GM18502 (cell line): ENCODE results near the gene CFAP100.

Experiments
- ATAC-seq: cut with Tn5 transposase; IDR thresholded peaks from one replicate; pipeline ENCODE4 v1.9.1; 2021; ENCODE audit warnings: mild to moderate bottlenecking; ENCODE audit not compliant: unreplicated experiment, poor library complexity

Gene CFAP100

GRCh38 chr3:126419886-126420786, 25.4 kb downstream of the CFAP100 start:
- no peak for ATAC-seq

DNA sequence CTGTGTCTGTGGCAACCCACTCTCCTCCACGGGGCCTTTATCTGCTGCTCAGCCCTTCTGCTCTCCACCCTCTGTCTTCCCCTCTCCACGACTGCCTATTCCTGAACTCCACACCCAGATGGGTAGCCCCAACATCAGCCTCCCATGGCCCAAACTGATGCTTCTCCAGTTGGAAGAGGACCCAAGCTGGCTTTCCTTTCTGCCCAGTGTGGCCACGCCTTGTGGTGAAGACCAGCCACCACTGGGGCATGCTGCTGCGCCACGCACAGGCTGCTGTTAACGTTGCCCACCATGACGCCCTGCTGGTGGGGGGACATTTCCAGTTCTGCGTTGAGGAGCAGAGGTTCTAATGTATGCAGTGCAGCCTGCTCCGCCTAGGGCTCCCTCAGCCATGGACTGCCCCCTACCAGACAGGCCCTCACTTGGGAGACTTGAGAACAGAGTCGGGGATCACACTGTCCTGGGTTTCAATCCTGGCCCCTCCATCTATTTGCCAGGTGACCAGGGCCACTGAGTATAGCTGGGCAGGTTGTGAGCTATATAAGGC, 26.9 kb downstream of the CFAP100 start:
- no peak for ATAC-seq

DNA sequence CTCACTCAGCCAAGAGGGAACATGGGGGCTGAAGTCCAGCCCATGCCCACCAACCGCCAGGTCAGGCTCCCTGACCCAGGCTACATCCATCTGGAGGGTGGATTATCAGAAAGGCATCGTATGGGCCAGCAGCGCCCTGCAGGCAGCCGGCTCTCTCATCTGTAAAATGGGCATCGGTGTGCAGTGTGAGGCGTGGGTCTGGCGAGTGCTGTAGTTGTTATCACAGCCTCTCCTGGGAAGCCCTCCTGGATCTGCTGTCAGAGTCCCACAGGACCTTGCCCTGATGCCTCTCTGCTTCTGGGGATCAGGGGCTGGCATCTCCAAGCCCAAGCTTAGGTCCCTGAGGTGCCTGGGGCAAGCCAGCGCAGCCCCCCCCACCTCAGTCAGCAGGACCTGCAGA, 27.4 kb downstream of the CFAP100 start:
- no peak for ATAC-seq

DNA sequence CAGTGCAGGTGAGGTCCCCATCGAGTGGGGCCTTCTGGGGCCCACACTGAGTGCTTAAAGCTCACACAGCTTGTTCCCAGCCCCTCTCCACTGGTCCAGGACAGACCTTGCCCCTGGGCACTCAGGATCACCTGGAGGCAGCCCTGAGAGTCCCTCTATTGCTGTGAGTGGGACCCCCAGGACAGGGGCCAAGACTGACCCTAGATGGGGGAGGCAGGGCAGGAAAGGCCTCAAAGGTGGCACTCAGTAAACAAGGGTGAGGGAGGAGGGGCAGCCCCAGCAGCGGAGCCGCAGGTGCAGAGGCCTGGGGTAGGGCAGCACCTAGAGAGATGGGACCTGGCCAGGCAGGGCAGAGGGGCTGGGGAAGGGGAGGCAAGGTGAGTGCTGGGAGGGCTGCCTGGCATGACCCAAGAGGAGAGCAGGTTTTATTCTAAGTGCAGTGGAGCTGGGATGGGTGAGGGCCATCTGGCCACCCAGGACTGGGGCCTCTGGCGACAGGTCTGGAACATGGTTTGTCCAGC, 27.9 kb downstream of the CFAP100 start:
- ATAC-seq, result no peak

GRCh38 chr3:126423191-126424038, 28.7 kb downstream of the CFAP100 start:
- no peak for ATAC-seq

DNA sequence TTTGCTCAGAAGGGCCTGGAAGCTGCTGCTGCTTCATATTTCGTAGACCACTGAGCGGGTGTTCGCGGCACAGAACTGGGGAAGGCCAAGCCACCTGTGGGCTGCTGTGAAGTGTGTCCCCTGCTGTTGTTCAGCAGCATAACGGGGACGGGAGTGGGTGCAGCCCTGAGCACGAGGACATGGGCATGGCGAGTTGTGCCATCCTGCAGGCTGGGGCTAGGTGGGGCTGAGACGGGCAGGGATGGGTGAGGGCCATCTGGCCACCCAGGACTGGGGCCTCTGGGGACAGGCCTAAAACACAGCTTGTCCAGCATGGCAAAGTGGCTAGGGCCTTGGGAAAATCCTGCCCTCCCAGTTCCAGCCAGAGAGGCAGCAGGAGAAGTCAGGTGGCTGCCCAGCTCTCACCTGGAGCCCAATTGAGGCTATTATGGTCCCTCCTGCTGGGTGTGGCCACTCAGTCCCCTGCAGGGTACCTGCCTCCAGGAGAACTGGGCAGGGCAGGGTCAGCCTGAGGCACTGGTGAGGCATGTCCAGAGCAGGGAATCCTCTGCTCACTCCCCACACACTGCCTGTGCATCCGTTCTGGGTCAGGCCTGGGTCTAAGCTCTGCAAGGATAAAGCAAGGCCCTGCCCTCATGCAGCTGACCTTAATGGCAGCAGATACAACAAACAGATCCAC, 29.5 kb downstream of the CFAP100 start:
- ATAC-seq, result no peak

DNA sequence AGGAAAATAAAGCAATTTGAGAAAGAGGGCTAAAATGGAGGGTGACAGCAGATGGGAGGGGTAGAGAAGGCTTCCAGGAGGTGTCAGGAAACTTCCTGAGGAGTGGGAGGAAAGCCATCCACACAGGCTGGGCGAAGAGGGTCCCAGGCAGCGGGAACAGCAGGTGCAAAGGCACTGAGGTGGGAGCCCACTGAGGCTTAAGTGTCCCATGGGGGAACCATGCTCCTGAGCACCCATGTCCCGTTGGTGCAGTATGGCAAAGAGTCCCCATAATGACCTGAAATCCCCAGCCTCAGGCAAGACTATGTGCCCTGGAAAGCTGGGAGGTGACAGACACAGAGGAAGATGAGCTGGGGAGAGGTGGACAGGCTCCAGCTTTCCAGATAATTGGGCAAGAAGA, 30.0 kb downstream of the CFAP100 start:
- no peak for ATAC-seq

DNA sequence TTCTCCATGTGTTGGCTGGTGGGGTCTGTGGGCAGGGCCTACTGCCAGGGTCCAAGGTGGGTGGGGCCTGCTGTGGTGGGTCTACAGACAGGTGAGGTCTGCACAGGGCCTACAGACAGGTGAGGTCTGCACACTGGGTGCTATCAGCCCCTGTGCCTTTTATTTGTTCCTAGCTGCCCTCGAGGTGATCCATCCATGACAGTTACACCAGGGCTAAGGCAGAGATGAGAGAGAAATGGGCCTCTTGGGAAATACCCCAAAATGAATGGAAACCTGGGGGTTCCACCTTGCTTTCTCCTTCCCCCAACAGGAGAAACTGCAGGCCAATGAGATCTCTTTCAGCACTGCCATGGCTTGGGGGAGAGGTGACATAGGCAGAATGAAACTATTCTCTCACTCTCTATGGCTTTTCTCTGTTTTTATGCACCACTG, 36.4 kb downstream of the CFAP100 start:
- peak; percentile 71 for ATAC-seq

DNA sequence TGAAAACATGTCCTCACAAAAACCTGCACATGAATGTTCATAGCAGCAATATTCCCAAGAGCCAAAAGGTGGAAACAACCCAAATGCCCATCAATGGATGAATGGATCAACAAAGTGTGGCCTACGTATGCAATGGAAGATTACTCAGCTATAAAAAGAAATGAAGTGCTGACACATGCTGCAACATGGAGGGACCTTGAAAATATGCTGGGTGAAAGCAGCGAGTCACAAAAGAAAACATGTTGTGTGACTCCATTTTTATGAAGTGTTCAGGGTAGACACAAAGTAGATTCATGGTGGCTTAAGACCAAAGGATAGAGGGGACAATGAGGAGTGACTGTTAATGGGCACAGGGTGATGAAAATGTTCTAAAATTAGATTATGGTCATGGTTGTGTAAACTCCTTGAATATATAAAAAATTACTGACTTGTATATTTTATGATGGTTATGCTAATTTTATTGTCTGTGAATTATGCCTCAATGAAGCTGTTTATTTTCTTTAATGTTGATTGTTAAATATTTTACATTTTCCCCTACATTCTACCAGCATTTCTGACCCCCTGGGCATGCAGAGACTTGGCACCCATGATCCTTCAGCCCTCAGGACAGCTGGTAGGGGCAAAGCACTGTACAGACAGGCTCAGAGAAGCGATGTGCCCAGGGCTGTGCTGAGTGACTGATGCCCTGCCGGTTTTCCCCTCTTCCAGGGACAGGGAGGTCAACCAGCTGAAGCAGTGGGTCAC, 37.8 kb downstream of the CFAP100 start:
- no peak for ATAC-seq

- no peak for ATAC-seq
Measured at GRCh38 chr3:126433105-126433430, 38.4 kb downstream of the CFAP100 start.

GRCh38 chr3:126433496-126434263, 39.0 kb downstream of the CFAP100 start:
- no peak for ATAC-seq

- no peak for ATAC-seq
Measured at GRCh38 chr3:126434264-126434590, 39.5 kb downstream of the CFAP100 start.

DNA sequence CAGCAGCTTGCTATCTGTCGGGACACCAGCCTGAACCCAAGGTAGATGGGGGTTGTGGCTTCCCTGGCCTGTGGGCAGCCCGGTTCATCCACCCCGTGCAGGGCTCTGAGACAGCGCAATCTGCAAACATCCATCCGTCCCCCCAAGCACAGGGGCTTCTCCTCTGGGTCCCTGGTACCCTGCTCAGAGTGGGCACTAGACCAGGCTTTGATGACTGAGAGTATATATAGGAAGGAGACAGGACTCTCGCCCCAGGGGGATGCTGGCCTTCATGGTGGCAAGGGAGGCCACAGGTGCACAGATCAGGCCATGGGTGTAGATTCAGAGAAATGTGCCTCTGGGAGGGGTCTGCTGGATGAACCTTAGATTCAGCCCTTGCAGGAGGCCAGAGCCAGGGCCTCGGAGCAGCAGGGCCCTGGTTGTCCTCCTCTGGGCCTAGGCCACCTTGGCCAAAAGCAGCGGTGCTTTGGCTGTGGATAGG, 40.3 kb downstream of the CFAP100 start:
- no peak for ATAC-seq

DNA sequence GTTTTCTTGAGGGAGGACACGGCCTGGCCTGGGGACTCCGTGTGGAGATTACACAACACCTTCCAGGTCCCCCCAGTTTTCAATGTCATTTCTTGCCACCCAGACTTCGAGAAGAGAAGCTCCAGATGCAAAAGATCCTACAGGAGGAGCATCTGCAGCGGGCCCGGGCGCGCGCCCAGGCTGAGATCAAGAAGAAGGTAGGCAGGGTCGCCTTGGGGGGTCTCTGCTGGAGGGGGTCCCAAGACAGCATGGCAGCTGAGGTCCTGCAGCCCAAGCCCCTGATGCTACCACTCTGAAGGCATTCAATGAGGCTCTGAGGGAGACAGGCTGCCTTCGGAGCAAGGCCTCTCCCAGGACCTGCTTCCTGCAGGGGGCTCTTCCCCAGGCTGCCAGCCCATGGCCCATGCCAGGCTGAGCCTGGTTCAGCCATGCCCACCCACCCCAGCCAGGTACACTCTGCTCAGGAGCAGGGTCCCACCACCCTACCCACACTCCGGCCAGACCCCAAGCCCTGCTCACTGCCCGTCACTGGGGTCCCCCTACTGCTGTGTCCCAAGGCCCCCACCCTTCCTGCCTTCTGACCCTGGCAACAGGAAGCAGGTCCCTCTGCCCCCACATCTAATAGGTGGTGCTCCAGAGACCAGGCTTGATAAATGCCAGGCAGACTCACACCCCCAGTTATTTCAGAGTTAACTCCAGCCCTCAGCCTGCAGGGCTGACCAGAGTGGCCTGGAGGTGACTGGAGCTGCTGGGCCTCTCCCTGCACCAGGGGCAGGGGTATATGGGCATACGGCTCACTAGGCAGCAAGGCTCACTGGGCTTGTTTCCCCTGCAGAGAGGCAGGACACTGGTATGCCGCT, 41.0 kb downstream of the CFAP100 start:
- ATAC-seq, result no peak

DNA sequence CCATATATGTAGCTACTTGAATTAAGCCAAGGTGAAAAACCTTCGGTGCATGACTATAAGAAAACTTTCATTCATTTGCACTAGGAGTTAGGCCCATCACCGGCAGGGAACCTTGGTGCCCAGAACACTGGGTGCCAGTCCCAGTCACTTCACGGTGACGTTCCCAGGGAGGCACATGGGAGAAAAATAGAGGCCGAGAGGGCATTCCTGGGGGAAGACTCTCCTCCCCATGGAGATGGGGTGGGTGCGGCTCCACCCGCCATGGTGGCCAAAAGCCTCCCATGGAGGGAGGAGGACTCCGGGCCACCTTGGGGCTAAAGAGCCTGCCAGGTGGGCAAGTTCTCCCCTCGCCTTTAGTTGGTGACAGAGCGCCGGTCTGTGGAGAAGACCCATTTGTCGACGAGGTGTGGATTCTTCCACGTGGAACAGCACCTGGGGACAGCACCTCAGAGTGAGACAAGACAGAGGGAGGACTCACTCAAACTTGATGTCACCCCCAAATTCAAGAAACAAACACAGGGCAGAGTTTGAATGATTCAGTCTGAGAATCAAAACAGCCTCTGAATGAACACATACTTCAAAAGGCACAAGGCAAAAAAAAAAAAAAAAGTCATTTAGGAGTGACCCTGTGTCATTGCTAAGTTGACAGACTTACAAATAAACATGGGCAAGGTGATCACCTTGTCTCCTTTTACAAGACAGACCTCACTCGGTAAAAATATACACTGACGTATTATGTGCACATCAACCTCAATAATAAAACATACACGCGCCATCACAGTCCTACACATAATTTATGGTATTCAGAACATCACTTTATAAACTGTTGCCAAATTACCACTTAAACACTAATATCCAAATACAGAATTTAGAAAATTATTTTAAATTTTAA, 42.4 kb downstream of the CFAP100 start:
- no peak for ATAC-seq

DNA sequence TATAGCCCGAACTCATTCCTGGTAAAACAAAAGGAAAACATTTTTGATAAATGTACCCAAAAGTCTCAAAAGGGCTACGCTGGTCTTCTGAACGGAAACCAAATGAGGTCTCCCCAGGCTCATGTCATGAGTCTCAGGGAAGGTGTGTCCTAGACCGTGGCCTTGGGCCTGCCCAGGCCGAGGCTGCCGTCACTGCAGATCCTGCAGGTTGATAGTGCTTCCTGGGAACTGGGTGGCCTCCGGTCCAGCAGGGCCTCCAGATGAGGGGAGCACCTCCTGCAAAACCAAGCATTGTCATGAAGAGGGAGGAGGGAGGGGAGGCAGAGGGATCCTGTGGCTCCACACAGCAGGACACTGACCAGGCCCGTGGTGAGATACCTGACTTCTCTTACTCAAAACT, 43.5 kb downstream of the CFAP100 start:
- no peak for ATAC-seq

DNA sequence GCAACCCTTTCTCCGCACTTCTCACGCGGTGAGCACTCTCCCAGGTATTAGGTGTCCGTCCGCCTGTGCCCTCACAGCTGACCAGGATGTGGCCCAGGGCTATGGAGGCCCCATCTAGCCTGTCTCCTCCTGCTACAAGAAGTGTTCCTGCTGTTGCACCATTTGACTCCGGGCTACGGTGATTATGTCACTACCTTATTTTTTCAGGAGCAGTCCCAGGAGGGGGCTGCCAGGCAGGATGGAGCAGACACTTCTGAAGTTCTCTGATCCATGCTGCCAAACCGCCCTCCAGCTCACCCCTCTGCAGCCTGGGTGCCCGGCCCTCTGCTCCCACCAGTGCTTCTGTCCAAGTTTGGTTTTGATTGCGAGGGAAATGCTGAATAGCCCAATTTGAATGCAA, 44.0 kb downstream of the CFAP100 start:
- ATAC-seq, result no peak
